Astrocyte (in vitro differentiated cells and primary cell): ENCODE data around the gene ANKRD12.

Source experiments
- EZH2 ChIP-seq: IDR thresholded peaks from 2 replicates; pipeline ENCODE4 v1.6.1; 2012; ENCODE audit warnings: mild to moderate bottlenecking, low read length, inconsistent platforms; ENCODE audit not compliant: insufficient read depth
- TF ChIP-seq, protein P1 (sequence below): IDR thresholded peaks from 2 replicates; pipeline ENCODE4 v1.5.1; 2011; ENCODE audit warnings: low read depth, mild to moderate bottlenecking, inconsistent platforms, low read length, moderate library complexity; ENCODE audit not compliant: insufficient read depth

DNA sequence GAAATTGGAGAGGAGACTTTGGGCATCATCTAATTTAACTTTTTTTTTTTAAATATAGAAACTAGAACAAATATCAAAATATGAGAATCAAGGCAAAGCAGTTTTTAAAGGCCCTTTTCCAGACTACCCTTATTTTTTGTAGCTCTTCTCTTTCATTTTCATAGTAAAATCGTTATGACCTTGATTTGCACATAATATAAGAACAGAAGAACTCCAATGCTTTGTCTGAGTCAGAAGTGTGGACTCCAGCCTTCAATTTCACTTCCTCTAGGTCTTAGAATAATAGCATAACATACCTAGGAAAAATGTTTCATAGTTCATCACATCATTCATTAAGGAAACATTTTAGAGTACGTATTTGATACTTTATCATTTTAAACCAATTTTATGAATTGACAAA is 74.4 kb downstream of the ANKRD12 start:
- TF ChIP-seq, protein P1, sequence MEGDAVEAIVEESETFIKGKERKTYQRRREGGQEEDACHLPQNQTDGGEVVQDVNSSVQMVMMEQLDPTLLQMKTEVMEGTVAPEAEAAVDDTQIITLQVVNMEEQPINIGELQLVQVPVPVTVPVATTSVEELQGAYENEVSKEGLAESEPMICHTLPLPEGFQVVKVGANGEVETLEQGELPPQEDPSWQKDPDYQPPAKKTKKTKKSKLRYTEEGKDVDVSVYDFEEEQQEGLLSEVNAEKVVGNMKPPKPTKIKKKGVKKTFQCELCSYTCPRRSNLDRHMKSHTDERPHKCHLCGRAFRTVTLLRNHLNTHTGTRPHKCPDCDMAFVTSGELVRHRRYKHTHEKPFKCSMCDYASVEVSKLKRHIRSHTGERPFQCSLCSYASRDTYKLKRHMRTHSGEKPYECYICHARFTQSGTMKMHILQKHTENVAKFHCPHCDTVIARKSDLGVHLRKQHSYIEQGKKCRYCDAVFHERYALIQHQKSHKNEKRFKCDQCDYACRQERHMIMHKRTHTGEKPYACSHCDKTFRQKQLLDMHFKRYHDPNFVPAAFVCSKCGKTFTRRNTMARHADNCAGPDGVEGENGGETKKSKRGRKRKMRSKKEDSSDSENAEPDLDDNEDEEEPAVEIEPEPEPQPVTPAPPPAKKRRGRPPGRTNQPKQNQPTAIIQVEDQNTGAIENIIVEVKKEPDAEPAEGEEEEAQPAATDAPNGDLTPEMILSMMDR = no peak
- TF ChIP-seq EZH2 = no peak
